ENCODE measurements around the gene SPRED2.

SPRED2 gene

DNA sequence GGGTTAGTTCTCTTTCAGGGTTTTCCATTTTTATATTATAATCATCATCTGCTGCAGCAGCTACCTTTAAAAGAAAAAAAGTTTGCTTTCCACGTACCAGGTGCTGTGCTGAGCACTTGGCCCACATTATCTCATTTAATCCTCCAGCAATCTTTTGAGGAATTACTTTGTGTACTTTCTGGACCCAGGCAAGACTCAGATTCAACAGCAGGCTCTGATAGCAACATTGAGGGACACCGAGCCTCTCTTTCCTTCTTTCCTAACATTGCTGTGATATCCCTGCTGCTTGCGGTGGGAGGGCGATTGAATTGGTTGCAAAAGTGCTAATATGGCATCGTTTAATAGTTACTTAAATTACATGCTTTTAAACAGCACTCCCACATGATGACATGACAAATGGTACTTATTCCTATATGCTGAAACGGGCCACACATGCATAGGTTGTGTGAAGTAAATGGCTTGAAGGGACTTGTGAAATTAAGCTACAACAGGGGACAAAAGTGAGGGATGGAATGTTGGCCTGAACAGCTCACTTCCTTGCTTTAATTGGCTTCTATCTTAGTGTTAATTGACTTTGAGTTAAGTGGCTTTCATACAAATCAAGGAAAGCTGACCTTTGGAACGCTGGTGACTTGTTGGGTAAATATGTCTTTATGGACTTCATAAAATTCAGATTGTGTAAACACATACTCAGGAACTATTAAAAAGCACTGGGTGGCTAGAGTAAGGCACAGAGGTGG, 21.2 kb downstream of the SPRED2 start:
- DNase-seq, result no peak

DNA sequence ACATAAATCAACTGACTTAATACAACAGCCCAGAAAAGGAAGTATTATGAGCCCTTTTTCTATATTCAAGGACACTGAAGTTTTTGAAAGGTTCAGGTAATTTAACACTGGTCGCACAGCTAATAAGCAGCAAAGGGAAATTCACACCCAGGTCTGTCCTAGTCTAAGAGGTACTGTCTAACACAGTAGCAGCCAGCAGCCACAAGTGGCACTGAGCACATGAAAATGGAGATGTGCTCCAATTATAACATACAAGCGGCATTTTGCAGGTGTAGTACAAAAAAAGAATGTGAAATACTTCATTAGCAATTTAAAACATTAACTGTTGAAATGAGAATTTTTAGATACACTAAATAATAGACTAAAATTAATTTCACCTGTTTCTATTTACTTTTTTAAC, 23.4 kb downstream of the SPRED2 start:
- DNase-seq, result no peak

DNA sequence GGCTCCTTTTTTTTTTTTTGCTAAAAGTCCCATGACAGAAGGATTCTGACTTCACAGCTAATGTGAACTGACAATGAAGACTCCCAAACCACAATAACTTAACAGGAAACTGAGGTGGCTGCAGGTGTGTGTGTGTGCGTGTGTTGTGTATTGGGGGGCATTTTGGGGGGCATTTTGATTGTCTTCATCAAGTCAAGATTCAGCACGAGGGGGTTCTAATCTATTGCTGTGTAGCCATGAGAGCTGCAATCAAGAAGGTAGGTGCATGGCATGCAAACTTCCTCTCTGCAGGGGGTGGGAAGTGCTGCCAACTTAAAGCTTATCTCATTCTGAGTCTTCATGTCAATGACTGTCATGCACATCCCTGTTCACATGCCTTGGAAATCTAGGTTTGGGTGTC, 25.2 kb downstream of the SPRED2 start:
- no peak for DNase-seq

DNA sequence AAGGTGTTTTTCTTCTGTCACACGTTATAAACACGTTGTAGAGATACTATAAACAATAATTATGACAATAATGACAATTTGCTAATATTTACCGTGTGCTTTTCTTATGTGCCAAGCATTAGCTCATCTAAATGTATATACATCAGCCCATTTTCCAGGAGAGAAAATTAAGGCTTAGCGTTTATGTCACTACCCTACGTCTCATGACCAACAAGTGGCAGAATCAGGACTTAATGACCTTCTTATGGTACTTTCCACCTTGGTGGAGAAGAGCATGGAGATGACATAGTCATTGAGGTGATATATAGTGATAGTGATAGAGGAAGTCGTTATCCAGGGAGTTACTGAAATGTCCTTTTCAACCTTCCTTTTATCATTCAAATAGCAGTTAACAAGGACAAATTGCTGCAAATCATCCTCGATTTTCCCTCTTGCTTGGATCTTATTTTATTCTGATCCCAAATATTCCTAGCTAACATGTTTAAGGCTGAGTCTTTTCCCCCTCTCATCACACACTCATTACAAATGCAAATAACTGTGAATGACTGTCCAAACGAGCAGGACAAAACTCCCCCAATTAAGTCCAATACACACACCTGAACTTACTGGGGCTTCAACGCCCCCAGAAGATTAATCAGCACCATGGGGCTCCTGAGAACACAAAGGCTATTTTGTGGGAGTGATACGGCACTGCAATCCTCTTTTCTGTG, 27.3 kb downstream of the SPRED2 start:
- no peak for DNase-seq

DNA sequence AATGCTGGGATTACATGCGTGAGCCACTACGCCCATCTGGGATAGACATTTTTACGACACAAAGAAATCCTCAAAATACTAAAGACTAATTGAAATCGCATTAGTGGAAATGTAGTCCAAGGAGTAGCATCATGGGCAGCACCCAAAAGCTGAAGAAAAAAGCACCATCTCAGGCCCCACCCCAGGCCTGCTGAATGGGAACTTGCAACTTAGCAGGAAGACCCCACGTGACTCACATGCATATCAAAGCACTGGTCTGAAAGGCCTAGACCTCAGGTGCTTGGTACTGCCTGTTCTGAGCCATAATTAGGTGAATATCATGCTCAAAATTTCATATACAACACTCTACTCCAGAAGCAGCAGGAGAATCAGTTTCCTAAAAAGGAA, 28.9 kb downstream of the SPRED2 start:
- DNase-seq, result no peak

DNA sequence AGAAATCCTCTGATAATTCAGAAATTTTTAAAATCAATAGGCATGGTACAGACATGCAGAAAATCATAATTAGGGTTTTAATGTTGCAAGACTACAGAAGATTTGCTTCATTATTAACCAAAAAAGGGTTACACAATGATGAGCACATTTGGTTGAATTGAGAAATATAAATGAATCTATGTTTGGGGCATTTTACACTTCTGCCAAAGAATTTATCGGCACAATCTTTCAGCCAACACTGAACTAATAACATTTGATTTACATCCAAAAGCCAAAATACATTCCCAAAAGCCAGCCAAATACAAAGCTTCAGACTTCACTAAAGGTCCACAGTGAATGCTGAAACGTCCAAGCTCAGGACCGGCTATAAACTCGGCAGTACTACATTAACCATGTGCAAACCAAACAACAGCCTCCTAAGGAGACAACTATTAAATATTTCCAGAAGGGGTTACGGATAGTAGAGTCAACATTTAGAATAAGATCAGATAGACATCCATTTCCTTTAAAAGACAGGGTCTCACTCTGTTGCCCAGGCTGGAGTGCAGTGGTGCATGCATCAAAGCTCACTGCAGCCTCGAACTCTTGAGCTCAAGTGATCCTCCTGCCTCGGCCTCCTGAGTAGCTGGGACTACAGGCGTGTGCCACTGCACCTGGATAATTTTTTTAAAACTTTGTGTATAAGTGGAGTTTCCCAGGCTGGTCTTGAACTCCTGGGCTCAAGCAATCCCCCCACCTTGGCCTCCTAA, 29.4 kb downstream of the SPRED2 start:
- DNase-seq, result no peak

DNA sequence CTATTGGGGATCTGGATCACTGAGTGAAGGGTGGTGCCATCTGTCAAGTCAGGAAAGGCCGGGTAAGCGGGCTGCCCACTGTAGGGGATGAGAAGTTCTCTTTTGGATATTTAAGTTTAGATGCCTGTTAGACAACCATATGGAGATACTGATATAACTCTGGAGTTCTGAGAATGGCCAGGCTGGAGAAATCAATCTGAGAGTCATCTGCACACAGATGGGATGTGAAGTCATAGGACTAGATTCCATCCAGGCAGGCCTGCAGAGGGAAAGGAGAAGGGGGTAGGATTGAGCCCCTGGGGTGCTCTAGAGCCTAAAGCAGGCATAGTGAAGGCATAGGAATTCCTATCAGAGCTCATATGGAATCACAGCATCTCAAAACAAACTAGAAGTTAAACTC, 30.1 kb downstream of the SPRED2 start:
- no peak for DNase-seq

DNA sequence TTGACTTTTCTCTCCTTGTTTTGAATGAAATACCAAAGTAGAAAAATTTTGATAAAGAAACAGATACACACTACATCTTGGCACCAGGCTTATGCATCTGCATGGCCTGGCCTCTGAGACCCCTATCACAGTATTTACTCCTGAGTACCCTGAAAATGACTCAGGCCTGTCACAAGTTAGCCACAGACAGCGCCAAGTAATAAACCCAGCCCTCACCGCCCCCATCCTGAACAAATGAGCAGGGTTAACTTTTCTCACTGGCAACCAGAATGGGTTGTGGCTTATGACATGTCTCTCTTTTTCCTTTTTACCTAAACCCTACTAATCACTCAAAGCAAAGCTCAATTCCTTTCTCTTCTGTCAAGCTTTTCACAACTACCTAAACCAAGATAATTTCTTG, 35.3 kb downstream of the SPRED2 start:
- DNase-seq, result no peak

DNA sequence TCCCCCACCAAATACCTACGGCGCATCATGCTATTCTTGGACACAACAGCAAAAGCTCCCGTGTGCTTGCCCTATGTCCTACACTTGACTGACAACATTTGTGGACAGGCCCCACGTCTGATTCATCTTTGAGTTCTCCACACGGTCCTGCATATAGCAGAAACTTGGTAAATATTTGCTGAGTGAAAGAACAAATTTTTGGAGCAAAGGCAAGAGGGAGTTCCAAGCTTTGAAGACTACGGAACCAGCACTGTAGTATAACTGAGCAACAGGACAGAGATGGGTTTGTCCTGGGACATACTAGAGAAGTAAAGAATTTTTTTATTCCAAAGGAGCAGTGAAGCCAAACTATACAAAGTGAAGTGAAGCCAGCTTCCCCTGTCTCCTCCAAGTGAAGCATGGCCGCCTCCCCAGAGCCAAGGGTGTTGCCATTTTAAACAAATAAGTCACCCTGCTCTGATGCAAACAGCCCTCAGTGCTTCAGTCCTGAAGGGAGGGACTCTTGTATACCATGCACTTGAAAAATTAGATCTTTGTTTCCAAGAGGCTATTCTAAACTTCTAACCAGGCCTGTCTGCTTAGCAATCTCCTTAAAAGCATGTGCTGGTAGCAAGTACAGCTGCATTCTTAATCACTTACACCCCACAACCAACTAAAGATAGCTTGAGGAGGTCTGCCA, 35.9 kb downstream of the SPRED2 start:
- no peak for DNase-seq

DNA sequence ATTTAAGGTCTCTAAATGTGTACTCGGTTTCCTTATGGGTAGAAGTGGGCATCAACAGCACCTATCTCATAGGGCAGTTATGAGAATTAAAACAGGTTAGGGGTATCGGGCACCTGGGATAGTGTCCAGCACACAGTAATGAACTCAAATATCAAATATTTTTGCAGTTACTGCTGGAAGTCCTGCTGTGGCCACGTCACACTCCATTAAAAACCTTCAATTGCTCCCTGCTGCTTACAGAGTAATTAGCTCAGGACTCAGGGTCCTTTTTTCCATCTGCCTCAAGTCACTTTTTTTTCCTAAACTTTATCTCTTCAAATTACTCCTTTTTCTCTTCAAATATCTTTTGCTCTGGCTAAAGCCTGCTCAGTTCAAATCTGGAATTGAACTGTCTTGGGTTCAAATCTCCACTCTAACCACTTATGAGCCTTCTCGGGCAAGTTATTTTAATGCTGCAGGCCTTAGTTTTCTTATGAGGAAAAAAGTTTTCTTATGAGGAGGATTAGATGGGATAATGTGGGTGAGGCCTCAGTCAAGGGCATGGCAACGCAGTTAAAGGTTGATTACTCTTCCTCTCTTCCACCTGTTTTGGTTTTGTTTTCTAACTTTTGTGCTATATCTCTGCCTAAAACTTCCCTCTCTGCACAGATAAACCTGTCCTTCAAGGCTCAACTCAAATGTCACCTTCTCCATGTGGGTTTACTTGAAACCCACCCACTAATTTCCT, 36.6 kb downstream of the SPRED2 start:
- DNase-seq, result no peak

DNA sequence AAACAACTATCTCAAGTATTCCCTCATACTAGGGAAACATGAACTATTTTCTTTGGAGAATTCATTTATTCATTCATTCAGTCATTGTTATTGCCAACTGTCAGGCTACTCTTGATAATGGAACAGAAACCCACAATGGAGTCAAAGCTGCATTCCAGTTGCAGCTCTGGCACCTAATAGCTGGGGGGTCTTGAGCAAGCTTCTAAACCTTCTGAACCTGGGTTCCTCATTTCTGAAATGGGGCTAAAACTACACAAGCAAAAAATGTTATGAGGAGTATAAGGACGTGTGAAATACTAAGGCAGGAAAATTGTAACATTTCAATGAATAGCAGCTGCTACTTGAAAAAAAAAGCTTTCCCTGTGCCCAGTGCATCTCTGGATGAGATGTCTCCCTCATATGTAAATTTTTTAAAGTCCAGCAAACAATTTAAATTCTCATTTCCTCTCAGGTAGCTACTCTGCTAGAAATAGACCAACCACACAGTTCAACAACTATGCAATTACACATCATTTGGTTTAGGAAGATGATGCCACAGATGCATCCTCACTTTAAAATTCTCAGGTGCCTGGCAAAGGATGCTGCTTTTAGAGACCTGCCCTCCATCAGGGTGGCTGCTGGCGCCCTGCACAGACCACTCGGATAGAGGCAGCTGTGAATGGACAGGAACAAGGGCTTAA, 38.5 kb downstream of the SPRED2 start:
- no peak for DNase-seq

DNA sequence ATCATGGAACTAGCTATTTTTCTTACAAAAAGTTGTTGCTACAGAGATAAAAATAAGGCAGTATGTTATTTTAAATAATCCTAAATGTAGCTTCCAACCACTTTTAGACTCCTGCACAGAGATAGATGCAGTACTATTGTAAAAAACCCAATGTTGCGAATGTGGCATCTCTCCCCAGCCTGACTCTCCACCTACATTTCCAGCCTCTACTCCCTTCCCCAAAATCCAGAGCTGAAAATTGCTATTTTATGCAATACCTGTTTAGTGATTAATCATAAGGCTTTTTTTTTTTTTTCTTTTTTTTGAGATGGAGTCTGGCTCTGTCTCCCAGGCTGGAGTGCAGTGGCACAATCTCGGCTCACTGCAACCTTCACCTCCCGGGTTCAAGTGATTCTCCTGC, 39.4 kb downstream of the SPRED2 start:
- DNase-seq, result no peak

DNA sequence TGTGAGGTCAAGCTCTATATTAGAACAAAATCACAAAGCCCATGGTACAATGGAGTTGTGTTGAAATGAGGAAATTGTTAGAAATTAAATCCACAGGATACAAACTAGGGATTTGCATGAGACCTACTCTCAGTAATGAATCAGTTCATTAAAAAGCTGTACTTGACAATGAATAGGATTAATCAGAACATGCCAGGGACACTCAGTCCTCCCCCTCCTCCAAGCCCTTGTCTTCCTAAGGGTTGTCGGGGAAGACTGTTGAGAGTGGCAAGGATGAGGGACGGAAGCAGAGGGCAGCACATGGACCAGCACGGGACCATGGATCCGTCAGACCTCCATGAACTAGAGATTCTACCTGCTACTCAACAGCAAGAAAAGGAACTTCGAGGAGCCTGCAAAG, 39.8 kb downstream of the SPRED2 start:
- DNase-seq, result no peak

DNA sequence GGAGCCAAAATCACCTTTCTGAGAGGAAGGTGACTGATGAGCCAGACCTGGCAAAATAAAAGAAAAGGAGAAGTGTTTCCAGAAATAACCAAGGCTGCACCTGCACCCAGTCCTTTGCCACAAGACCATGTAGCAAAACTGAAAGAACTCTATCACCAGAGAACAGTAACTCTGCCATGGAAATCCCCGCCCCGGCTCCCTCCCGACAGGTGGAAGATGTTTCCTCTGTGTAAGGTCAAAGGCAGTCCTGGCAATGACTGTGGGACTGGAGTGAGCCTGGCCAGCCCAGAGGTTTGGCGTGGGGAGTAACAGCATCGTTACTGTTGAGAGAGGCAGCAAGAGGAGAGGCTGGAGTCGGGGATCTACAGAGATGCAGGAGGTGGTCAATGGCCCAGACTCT, 42.3 kb downstream of the SPRED2 start:
- DNase-seq, result no peak

DNA sequence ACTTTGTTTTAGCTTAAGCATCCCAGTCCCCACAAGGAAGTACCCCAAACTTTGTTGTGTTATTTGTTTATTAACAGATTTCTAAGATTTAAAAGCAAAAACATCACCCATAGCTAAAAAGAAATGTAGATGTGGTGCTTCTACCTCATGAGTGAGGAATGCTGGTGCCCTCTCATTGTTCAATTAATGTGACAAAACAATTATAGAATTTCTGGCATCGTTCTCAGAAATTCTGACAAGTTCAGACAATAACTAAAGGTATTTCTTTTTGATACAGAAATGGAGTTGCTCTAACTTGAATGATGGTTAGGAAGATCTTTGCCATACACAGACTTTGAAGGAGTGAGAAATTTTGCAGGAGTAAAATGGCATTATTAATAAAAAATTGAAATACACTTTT, 42.9 kb downstream of the SPRED2 start:
- DNase-seq, result no peak

DNA sequence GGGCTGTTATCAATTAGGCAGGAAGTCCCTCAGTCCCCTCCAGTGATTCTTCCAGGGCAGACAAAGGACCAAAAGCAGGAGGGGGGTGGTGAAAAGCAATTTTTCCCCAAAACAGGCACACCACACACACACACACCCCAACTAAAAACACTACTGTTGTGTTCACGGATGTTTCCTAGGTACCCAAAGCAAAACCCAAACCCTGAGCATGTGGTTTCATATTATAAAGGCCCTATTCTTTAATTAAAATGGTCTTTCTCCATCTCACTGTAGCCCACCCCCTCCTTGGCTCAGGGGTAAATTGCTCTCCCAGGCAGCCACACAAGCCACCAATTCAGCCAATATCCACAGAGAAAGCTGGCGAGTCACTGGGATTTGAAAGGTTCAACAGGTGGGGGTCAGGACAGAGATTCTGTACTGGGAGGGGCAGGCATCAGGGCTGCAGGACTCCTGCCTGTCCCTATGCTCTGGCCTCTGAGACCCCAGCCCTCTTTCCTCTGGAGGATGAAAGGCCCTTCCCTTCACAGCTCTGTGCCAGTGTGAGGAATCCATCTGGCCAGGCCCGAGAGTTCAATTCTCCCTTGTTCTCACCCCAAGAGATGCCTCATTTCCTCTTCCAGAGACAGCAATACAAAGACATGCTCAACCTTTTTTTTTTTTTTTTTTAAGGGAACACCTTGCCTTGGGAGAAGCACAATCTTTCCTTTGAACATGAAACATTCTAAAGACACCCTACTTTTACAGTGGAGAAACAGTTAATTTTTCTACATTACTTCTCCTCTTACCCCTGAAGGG, 43.6 kb downstream of the SPRED2 start:
- DNase-seq, result no peak

DNA sequence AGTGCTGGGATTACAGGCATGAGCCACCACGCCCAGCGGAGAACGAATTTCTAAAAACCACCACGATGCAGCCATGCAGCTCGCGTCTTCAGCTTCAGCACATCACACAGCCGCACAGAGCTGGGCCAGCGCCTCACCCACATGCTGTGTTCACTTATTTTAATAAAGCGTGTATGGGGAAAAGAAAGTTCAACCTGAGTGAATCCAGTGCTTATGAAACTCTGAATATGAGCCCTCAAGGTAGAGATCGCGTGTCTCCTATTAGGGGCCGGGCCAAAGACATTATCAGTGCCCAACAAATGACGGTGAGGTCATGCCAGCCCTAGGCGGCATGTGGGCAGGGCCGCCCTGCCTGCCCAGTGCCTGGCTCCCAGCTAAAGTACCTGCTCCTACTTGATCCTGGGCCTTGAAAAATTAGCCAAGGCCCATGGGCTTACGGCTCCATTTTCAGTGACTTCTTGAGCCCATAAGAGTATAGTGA, 44.3 kb downstream of the SPRED2 start:
- DNase-seq, result no peak

DNA sequence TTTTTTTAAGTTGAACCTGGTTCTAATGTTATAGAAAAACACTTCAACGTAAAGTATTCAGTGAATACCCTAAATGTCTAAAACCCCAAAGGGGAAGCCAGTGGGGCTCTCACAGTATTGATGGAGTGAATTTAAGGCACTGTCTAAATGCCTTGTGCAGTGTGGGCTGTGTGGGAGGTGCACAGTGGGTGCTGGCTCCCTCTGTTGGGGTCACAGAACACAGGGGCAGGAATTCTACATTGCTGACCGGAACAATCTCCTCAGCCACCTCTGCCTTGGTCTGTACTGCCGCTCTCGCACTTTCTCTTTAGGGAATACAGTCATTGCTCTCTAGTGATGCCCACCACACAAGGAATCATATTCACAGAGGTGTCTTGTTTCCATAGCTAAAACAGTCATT, 45.4 kb downstream of the SPRED2 start:
- DNase-seq, result no peak

DNA sequence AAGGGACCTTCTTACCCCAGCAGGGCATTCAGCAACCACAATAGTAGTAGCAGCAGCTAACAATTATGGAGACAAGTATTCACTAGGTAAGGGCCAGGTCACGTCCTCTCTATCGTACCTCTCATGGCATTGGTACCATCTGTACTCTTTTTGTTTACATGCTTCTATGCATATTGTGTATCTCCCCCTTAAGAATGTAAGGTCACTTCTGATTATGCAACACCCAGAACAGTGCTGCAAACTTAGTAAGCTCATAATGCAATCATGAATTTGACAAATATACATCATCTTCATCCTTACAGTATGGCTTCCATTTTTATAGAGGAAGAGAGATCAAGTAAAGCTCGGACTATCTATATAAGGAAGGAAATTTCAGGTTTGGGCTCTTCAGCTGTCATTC, 46.1 kb downstream of the SPRED2 start:
- DNase-seq, result no peak

DNA sequence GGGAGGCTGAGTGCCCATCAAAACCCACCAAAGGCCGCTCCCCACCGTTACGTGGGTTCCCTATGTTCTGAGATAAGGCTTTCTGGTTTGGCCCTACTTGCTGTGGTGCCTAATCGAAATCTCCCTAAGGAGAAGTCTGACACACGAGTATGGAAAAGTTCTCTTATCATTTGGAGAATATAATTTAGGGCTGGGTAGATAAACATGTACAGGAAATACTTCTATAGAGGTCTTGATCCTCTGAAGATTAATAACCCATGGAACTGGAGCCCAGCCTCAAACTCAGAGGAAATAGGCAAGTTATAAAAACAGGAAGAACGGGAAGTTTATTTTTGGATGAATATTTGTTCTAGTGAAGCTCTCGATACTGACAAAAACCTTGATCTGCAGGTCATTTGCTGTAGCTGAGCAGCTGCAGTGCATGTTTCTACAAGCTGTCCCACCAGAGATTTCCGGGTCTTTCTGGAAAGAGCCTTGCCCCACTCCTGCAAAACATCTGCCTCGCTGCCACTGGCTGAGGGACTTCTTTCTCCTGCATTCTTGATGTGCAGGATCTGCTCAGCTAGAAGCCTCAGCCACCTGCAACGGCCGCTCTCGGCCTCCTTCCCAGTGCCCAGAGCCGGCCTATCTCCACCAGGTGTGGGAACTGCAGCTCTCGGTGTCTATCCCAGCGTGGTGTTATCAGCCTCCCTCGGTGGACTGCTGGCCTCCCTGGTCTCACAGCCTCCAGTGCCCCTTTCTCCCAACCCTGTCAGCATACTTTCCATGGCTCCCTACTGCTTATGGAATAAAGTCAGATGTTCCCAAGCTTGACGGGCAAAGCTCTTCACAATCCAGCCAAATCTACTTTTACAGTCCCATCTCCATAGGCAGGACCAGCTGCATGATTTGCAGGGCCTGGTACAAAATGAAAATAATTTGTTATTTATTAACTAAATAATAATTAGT, 48.6 kb downstream of the SPRED2 start:
- DNase-seq, result no peak

Measured in activated CD4-positive, alpha-beta T cell treated with anti-CD3 and anti-CD28 coated beads for 1 hour (primary cell).